HEK293 (cell line): ENCODE data around the gene OMA1.

Experiments
- REST ChIP-seq: fragments of 450-650 bp; formaldehyde crosslinking; IDR thresholded peaks from 2 replicates; pipeline ENCODE4 v1.5.1; 2016; ENCODE audit warnings: missing biosample characterization, missing genetic modification characterization
- ZNF10 ChIP-seq: fragments of 450-650 bp; formaldehyde crosslinking; IDR thresholded peaks from 2 replicates; pipeline ENCODE4 v1.5.1; 2017; ENCODE audit warnings: missing biosample characterization, missing genetic modification characterization
- ZNF23 ChIP-seq: fragments of 450-650 bp; formaldehyde crosslinking; IDR thresholded peaks from 2 replicates; pipeline ENCODE4 v1.5.1; 2016; ENCODE audit warnings: missing biosample characterization, missing genetic modification characterization, borderline replicate concordance
- ZNF501 ChIP-seq: fragments of 450-650 bp; formaldehyde crosslinking; IDR thresholded peaks from 2 replicates; pipeline ENCODE4 v1.5.1; 2016; ENCODE audit warnings: missing biosample characterization, missing genetic modification characterization
- ZNF548 ChIP-seq: fragments of 450-650 bp; formaldehyde crosslinking; IDR thresholded peaks from 2 replicates; pipeline ENCODE4 v1.5.1; 2016; ENCODE audit warnings: missing biosample characterization, missing genetic modification characterization
- ZNF776 ChIP-seq: fragments of 450-650 bp; formaldehyde crosslinking; IDR thresholded peaks from 2 replicates; pipeline ENCODE4 v1.5.0; 2017; ENCODE audit warnings: missing biosample characterization, missing genetic modification characterization, borderline replicate concordance

- TF ChIP-seq ZNF23 (tag by site-specific recombination) (no peak), REST (tag by site-specific recombination) (no peak), ZNF501 (tag by site-specific recombination) (no peak), ZNF10 (tag by site-specific recombination) (no peak), ZNF548 (tag by site-specific recombination) (no peak), ZNF776 (no peak)
Observed at GRCh38 chr1:58435376-58435775, 111.2 kb downstream of the OMA1 start.
